Thyroid gland (tissue), 4 donors: ENCODE measurements around the gene BCR. TPM values are rescaled to one million over a fixed set of nuclear protein-coding genes. Genes with fewer than 3 reads are reported as not detected.

Experiments used
- DNase-seq, 2 donors: peaks; one replicate each; pipeline ENCODE4 v3.0.0-alpha.2; 2019
- H3K27ac ChIP-seq, 3 donors: fragments of 200-600 bp; sonication (generic); 1 replicate in 2 of 3; 2 replicates in 1 of 3; pipeline ENCODE4 v1.5.1; 2016 to 2019; ENCODE audit warnings: mild to moderate bottlenecking in 1 of 3, moderate library complexity in 1 of 3
- H3K27me3 ChIP-seq: fragments of 200-600 bp; sonication (generic); one replicate; pipeline ENCODE4 v1.5.1; 2019
- H3K36me3 ChIP-seq, 2 donors: fragments of 200-600 bp; sonication (generic); one replicate each; pipeline ENCODE4 v1.5.1; 2016 to 2019
- H3K4me1 ChIP-seq, 2 donors: fragments of 200-600 bp; sonication (generic); one replicate each; pipeline ENCODE4 v1.5.1; 2017 to 2019
- H3K4me3 ChIP-seq, 3 donors: fragments of 200-600 bp; sonication (generic); replicated peaks in 1 of 3; 1 replicate in 2 of 3; 2 replicates in 1 of 3; pipeline ENCODE4 v1.5.1; 2016; ENCODE audit warnings: mild to moderate bottlenecking in 1 of 3
- H3K9me3 ChIP-seq: fragments of 200-600 bp; sonication (generic); one replicate; pipeline ENCODE4 v1.5.1; 2017
- POLR2A ChIP-seq, 2 donors: fragments of 450-650 bp; IDR thresholded peaks; one replicate each; pipeline ENCODE4 v1.6.1; 2017; ENCODE audit warnings: antibody characterized with exemption in 2 of 2, mild to moderate bottlenecking in 2 of 2, moderate library complexity in 1 of 2
- WGBS, 2 donors: methylation state at CpG; one replicate each; pipeline ENCODE4 v1.1.5; 2017; 5-methylcytosine and 5-hydroxymethylcytosine counted together
- intact Hi-C: fragments of 100-400 bp; cut with DNase I; formaldehyde crosslinking; loops from one replicate; pipeline ENCODE4 v1.15.1; 2023
- total RNA-seq, 4 donors: library from RNA; depleted of rRNA; stranded (reverse); fragments of >200 nt; gene quantifications; one replicate each; pipeline ENCODE4 v1.2.3, GENCODE V29; 2016
- TF ChIP-seq, protein P1 (sequence below), 6 experiments: fragments of 200-600 bp in 3 of 6; fragments of 450-650 bp in 3 of 6; sonication (generic) in 3 of 6; IDR thresholded peaks; one replicate each; pipeline ENCODE4 v1.5.1; 2016 to 2019; ENCODE audit warnings: antibody characterized with exemption in 6 of 6, mild to moderate bottlenecking in 2 of 6, inconsistent platforms in 1 of 6, moderate library complexity in 1 of 6

The BCR gene
- total RNA-seq, 4 donors from 2014 or later: 80.1 to 127 (median 87.7) TPM

- Histone ChIP-seq H3K9me3 (no peaks in the 10 kb centered on the region), H3K27ac (peak overlapping the region in 1 of 3 donors; percentile 64), H3K4me3 (no peak overlapping the region), H3K27me3 (no peaks in the 10 kb centered on the region), H3K36me3 (no peaks in the 10 kb centered on the region), H3K4me1 (peaks cover 50 to 72% of the 10 kb centered on the region in 2 donors)
- no peak for DNase-seq
- intact Hi-C loops: no loop called here
- WGBS, 2 donors: 90 to 95% methylated on average over 8 to 9 of the region's 9 CpGs
- TF ChIP-seq, protein P1, sequence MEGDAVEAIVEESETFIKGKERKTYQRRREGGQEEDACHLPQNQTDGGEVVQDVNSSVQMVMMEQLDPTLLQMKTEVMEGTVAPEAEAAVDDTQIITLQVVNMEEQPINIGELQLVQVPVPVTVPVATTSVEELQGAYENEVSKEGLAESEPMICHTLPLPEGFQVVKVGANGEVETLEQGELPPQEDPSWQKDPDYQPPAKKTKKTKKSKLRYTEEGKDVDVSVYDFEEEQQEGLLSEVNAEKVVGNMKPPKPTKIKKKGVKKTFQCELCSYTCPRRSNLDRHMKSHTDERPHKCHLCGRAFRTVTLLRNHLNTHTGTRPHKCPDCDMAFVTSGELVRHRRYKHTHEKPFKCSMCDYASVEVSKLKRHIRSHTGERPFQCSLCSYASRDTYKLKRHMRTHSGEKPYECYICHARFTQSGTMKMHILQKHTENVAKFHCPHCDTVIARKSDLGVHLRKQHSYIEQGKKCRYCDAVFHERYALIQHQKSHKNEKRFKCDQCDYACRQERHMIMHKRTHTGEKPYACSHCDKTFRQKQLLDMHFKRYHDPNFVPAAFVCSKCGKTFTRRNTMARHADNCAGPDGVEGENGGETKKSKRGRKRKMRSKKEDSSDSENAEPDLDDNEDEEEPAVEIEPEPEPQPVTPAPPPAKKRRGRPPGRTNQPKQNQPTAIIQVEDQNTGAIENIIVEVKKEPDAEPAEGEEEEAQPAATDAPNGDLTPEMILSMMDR (IDR thresholded peaks at IDR 0.05): no peak
- TF ChIP-seq POLR2A (IDR thresholded peaks at IDR 0.05): no peak
Observed at GRCh38 chr22:23142546-23143105, 37.7 kb upstream of the BCR start.

GRCh38 chr22:23143119-23143518 lies 37.2 kb upstream of the BCR start:
- intact Hi-C loops: no loop called here
- H3K9me3 ChIP-seq: no peaks in the 10 kb centered on the region
- no peak overlapping the region for H3K4me3 ChIP-seq
- H3K27ac ChIP-seq: no peak overlapping the region
- WGBS, 2 donors: 98 to 100% methylated on average over 1 of the region's 1 CpG
- no peaks in the 10 kb centered on the region for H3K27me3 ChIP-seq
- H3K4me1 ChIP-seq: peaks cover 49 to 72% of the 10 kb centered on the region in 2 donors
- DNase-seq: no peak
- TF ChIP-seq, protein P1 (IDR thresholded peaks at IDR 0.05): no peak
- no peak for TF ChIP-seq POLR2A (IDR thresholded peaks at IDR 0.05)
- no peaks in the 10 kb centered on the region for H3K36me3 ChIP-seq

GRCh38 chr22:23144432-23144831 lies 35.9 kb upstream of the BCR start:
- H3K27me3 ChIP-seq: no peaks in the 10 kb centered on the region
- H3K27ac ChIP-seq: peak overlapping the region; percentile 23 to 56 (median 34)
- TF ChIP-seq, protein P1 (IDR thresholded peaks at IDR 0.05): no peak
- no peak for TF ChIP-seq POLR2A (IDR thresholded peaks at IDR 0.05)
- no peak for DNase-seq
- H3K9me3 ChIP-seq: no peaks in the 10 kb centered on the region
- no peak overlapping the region for H3K4me3 ChIP-seq
- 97% methylated on average over 4 of the region's 4 CpGs for WGBS, 2 donors
- peaks cover 48 to 73% of the 10 kb centered on the region in 2 donors for H3K4me1 ChIP-seq
- intact Hi-C loops: no loop called here
- no peaks in the 10 kb centered on the region for H3K36me3 ChIP-seq

DNA sequence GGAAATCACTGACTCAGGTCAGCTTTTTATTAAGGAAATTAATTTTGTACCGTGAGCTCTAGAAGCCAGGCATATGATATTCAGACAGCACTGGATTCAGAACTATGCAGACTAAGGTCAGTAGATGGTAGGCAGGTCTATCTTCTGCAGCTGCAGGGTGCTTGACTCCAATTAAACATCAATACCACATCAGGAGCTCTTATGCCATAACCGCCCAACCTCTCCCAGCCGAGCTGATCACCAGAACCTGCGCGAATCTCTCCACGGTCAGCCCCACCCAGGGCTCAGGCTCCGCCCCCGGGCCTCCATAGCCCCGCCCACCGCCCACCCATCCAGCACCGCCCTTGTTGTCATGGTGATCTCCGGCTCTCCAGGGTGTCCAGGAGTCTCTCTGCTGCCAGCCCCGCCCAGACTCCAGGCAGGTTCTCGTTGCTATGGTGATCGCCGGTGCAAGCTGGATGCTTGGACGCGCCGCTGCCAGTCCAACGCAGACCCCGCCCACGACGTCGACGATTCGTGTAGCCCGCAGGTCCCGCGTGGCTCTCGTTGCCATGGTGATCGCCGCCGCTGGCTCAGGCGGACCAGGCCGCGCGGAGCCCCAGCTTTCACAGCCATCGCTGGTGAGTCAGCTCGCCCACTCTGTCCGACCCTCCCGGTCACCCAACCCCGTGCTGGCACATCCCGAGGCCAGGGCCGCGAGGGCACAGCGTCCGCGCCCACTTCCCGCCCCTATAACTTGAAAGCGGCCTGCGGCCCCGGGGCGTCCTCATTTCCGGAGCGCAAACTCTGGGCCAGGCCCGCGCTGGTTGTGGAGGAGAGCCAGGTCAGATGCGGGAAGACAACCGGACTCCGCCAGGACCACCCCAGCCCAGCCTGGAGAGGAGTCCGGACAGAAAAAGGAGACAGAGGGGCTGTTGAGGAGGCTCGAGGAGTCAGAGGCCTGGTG lies 35.1 kb upstream of the BCR start, which contains the start of gene RAB36:
TSS of gene RAB36 (plus strand) at position 546 of the 946 bp plus-strand sequence. CDS start 1,140 bp downstream, outside the sequence.
- peak; percentile 100 for DNase-seq
- Histone ChIP-seq H3K27ac (peak within 1 kb of the TSS; percentile 80 to 93 (median 93)), H3K4me1 (peaks cover 41 to 70% of the 10 kb centered on the region in 2 donors), H3K4me3 (peak within 1 kb of the TSS in 2 of 3 donors; percentile 10 to 44), H3K27me3 (no peaks in the 10 kb centered on the region), H3K36me3 (no peaks in the 10 kb centered on the region), H3K9me3 (no peaks in the 10 kb centered on the region)
- TF ChIP-seq, protein P1 (IDR thresholded peaks at IDR 0.05): no peak
- peak; percentile 42 to 81 for TF ChIP-seq POLR2A (IDR thresholded peaks at IDR 0.05)
- intact Hi-C loops: no loop called here
- 9 to 31% methylated on average over 6 to 32 of the region's 62 CpGs for WGBS, 2 donors
